IPS-18a (cell line): ENCODE measurements around the gene FNBP1.
"Not testable (repeated sequence)": the region's sequence is repeated elsewhere in the genome, so short reads cannot be mapped to it uniquely, and the experiment has no call there.

Experiments used
- H3K27ac ChIP-seq: one replicate; pipeline ENCODE4 v1.5.1; 2013; ENCODE audit warnings: low read length
- H3K27me3 ChIP-seq: one replicate; pipeline ENCODE4 v1.6.1; 2013; ENCODE audit warnings: mild to moderate bottlenecking, low read length; ENCODE audit not compliant: control insufficient read depth, insufficient read depth
- H3K36me3 ChIP-seq: one replicate; pipeline ENCODE4 v1.6.1; 2013; ENCODE audit warnings: low read depth, low read length; ENCODE audit not compliant: control insufficient read depth
- H3K4me1 ChIP-seq: one replicate; pipeline ENCODE4 v1.6.1; 2013; ENCODE audit warnings: low read depth, low read length; ENCODE audit not compliant: control insufficient read depth
- H3K4me3 ChIP-seq: one replicate; pipeline ENCODE4 v1.5.1; 2013; ENCODE audit warnings: low read length
- H3K9ac ChIP-seq: one replicate; pipeline ENCODE4 v1.6.1; 2013; ENCODE audit warnings: mild to moderate bottlenecking, low read length, moderate library complexity
- H3K9me3 ChIP-seq: one replicate; pipeline ENCODE4 v1.6.1; 2013; ENCODE audit warnings: low read depth, low read length; ENCODE audit not compliant: control insufficient read depth

FNBP1 gene

GRCh38 chr9:129938291-129938979, 104.6 kb downstream of the FNBP1 start:
- H3K4me3 ChIP-seq: no peak overlapping the region
- H3K36me3 ChIP-seq: no peaks in the 10 kb centered on the region
- peak overlapping the region; percentile 4 for H3K9ac ChIP-seq
- no peaks in the 10 kb centered on the region for H3K27me3 ChIP-seq
- H3K27ac ChIP-seq: peak overlapping the region; percentile 12
- no peaks in the 10 kb centered on the region for H3K9me3 ChIP-seq
- H3K4me1 ChIP-seq: peaks cover 19% of the 10 kb centered on the region

GRCh38 chr9:129937879-129938278, 105.1 kb downstream of the FNBP1 start:
- H3K9ac ChIP-seq, H3K36me3 ChIP-seq, H3K9me3 ChIP-seq, H3K27me3 ChIP-seq, H3K4me3 ChIP-seq: not testable (repeated sequence)
- peak overlapping the region; percentile 12 for H3K27ac ChIP-seq
- H3K4me1 ChIP-seq: peaks cover 24% of the 10 kb centered on the region

GRCh38 chr9:129936222-129936621, 106.8 kb downstream of the FNBP1 start:
- Histone ChIP-seq H3K9ac (no peak overlapping the region), H3K9me3 (no peaks in the 10 kb centered on the region), H3K27me3 (no peaks in the 10 kb centered on the region), H3K4me1 (peaks cover 33% of the 10 kb centered on the region), H3K36me3 (no peaks in the 10 kb centered on the region), H3K4me3 (no peak overlapping the region), H3K27ac (no peak overlapping the region)

GRCh38 chr9:129934780-129935179, 108.2 kb downstream of the FNBP1 start:
- Histone ChIP-seq H3K27me3 (no peaks in the 10 kb centered on the region), H3K9me3 (no peaks in the 10 kb centered on the region), H3K36me3 (no peaks in the 10 kb centered on the region), H3K27ac (no peak overlapping the region), H3K4me1 (peaks cover 33% of the 10 kb centered on the region), H3K4me3 (no peak overlapping the region), H3K9ac (no peak overlapping the region)

GRCh38 chr9:129934041-129934591, 108.9 kb downstream of the FNBP1 start:
- Histone ChIP-seq H3K27me3 (no peaks in the 10 kb centered on the region), H3K27ac (no peak overlapping the region), H3K4me3 (no peak overlapping the region), H3K4me1 (peaks cover 33% of the 10 kb centered on the region), H3K9me3 (no peaks in the 10 kb centered on the region), H3K36me3 (no peaks in the 10 kb centered on the region), H3K9ac (no peak overlapping the region)

GRCh38 chr9:129933185-129934040, 109.6 kb downstream of the FNBP1 start:
- H3K36me3 ChIP-seq: no peaks in the 10 kb centered on the region
- no peaks in the 10 kb centered on the region for H3K27me3 ChIP-seq
- no peaks in the 10 kb centered on the region for H3K9me3 ChIP-seq
- no peak overlapping the region for H3K4me3 ChIP-seq
- H3K4me1 ChIP-seq: peaks cover 30% of the 10 kb centered on the region
- no peak overlapping the region for H3K27ac ChIP-seq
- H3K9ac ChIP-seq: peak overlapping the region; percentile 12

GRCh38 chr9:129932303-129933151, 110.5 kb downstream of the FNBP1 start:
- Histone ChIP-seq H3K27me3 (no peaks in the 10 kb centered on the region), H3K36me3 (no peaks in the 10 kb centered on the region), H3K9me3 (no peaks in the 10 kb centered on the region), H3K27ac (no peak overlapping the region), H3K4me1 (peaks cover 26% of the 10 kb centered on the region), H3K4me3 (peak overlapping the region; percentile 24), H3K9ac (peak overlapping the region; percentile 17)

- Histone ChIP-seq H3K4me1 (peaks cover 19% of the 10 kb centered on the region), H3K27me3 (no peaks in the 10 kb centered on the region)
Measured at GRCh38 chr9:129930743-129931142, 112.2 kb downstream of the FNBP1 start.

GRCh38 chr9:129929496-129930125, 113.4 kb downstream of the FNBP1 start:
- H3K4me3 ChIP-seq: no peak overlapping the region
- no peak overlapping the region for H3K27ac ChIP-seq
- H3K27me3 ChIP-seq: no peaks in the 10 kb centered on the region
- H3K36me3 ChIP-seq: peaks cover 6% of the 10 kb centered on the region
- H3K9me3 ChIP-seq: no peaks in the 10 kb centered on the region
- no peak overlapping the region for H3K9ac ChIP-seq
- H3K4me1 ChIP-seq: peaks cover 19% of the 10 kb centered on the region

More at GRCh38 chr9:129930743-129931142, 112.2 kb downstream of the FNBP1 start:
- Histone ChIP-seq H3K4me3 (no peak overlapping the region), H3K36me3 (peaks cover 6% of the 10 kb centered on the region), H3K9ac (no peak overlapping the region), H3K9me3 (no peaks in the 10 kb centered on the region), H3K27ac (no peak overlapping the region)

GRCh38 chr9:129923589-129923988, 119.4 kb downstream of the FNBP1 start:
- no peak overlapping the region for H3K9ac ChIP-seq
- H3K4me3 ChIP-seq: no peak overlapping the region
- peaks cover 8% of the 10 kb centered on the region for H3K36me3 ChIP-seq
- no peaks in the 10 kb centered on the region for H3K4me1 ChIP-seq
- no peaks in the 10 kb centered on the region for H3K9me3 ChIP-seq
- no peaks in the 10 kb centered on the region for H3K27me3 ChIP-seq
- no peak overlapping the region for H3K27ac ChIP-seq

GRCh38 chr9:129921905-129922304, 121.1 kb downstream of the FNBP1 start:
- no peak overlapping the region for H3K27ac ChIP-seq
- H3K27me3 ChIP-seq: no peaks in the 10 kb centered on the region
- H3K9ac ChIP-seq: no peak overlapping the region
- H3K9me3 ChIP-seq: no peaks in the 10 kb centered on the region
- H3K4me1 ChIP-seq: no peaks in the 10 kb centered on the region
- H3K36me3 ChIP-seq: peaks cover 5% of the 10 kb centered on the region
- no peak overlapping the region for H3K4me3 ChIP-seq
